ENCODE results near the gene DIAPH3. TPM values are rescaled to one million over a fixed set of nuclear protein-coding genes. Genes with fewer than 3 reads are reported as not detected.

DIAPH3 gene
- total RNA-seq, 4 donors from 2014 or later = 1.4 to 13.2 (median 2.6) TPM

DNA sequence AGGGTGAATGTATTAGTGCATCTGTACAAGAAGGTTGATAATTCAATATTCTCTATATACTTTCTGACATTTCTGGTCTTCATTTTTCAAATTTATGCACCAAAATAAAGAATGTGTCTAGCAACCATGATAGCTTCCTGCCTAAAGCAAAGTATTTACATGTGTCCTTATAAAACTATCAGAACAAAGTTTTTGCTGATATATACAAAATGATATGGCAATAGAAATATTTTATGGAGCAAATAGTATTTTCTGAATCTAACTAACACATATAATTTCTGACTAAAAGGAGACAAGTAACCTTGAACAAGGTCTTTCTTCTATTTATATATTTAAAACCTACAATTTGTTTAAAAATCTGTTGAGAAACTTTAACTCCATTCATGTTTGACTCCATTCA, 184.9 kb downstream of the DIAPH3 start:
- TF ChIP-seq POLR2A (IDR thresholded peaks at IDR 0.05) = no peak
- TF ChIP-seq, protein P1, sequence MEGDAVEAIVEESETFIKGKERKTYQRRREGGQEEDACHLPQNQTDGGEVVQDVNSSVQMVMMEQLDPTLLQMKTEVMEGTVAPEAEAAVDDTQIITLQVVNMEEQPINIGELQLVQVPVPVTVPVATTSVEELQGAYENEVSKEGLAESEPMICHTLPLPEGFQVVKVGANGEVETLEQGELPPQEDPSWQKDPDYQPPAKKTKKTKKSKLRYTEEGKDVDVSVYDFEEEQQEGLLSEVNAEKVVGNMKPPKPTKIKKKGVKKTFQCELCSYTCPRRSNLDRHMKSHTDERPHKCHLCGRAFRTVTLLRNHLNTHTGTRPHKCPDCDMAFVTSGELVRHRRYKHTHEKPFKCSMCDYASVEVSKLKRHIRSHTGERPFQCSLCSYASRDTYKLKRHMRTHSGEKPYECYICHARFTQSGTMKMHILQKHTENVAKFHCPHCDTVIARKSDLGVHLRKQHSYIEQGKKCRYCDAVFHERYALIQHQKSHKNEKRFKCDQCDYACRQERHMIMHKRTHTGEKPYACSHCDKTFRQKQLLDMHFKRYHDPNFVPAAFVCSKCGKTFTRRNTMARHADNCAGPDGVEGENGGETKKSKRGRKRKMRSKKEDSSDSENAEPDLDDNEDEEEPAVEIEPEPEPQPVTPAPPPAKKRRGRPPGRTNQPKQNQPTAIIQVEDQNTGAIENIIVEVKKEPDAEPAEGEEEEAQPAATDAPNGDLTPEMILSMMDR (IDR thresholded peaks at IDR 0.05) = no peak

DNA sequence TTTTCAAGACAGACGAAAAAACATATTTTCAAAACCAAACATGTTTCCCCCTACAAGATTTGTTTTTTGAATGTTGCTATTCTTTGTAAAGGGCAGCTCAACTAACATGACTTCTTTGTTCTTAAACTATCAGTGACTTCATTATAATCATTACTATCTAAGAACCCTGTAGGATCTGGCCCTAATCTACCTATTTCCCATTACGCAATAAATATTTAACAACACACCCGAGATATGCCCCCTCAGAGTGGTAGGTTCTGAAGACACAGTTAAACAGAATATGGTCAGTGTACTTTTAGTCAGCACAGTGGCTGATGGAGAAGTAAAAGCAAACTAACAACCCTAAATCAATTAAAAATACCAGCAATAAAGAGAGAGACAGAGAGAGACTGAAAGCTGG, 186.9 kb downstream of the DIAPH3 start:
- TF ChIP-seq, protein P1 (IDR thresholded peaks at IDR 0.05) = no peak
- TF ChIP-seq POLR2A (IDR thresholded peaks at IDR 0.05) = no peak
- Histone ChIP-seq H3K4me3 (no peak overlapping the region), H3K9me3 (no peaks in the 10 kb centered on the region)

More for the DNA sequence above, 184.9 kb downstream of the DIAPH3 start:
- Histone ChIP-seq H3K4me3 (no peak overlapping the region), H3K4me1 (peaks cover 0 to 7% (median 0%) of the 10 kb centered on the region in 4 donors), H3K9me3 (no peaks in the 10 kb centered on the region), H3K27me3 (no peaks in the 10 kb centered on the region), H3K27ac (no peak overlapping the region), H3K36me3 (no peaks in the 10 kb centered on the region)
- no peak for DNase-seq

DNA sequence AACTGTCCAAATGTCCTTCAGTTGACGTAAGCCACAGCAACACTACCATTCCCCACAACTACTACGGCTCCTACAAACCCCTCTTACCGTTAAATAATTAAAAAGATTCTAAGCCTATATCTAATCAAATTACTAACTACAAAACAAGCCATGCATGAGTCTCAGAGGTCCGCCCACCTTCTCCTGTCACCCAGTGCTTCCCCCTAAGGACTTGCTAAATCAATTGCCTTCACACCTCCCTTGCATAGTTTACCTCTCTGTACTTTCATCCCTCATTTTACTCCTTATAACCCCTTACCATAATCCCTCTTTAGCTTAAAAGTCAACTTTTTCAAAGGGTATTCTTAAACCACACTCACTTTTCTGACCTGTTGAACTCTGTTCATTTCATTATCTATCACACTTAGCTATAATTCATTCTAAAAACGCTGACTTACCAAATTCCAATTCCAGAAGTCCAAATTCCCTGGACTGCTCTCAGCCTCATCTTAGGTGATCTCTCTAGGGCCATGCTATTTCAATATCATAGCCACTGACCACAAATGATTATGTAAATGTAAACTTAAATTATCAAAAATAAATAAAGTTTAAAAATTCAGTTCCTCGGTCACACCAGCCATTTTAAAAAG, 187.8 kb downstream of the DIAPH3 start:
- no peaks in the 10 kb centered on the region for H3K27me3 ChIP-seq
- TF ChIP-seq, protein P1 (IDR thresholded peaks at IDR 0.05) = no peak
- TF ChIP-seq POLR2A (IDR thresholded peaks at IDR 0.05) = no peak
- DNase-seq = no peak

More for the DNA sequence above, 186.9 kb downstream of the DIAPH3 start:
- no peaks in the 10 kb centered on the region for H3K36me3 ChIP-seq
- H3K27me3 ChIP-seq = no peaks in the 10 kb centered on the region
- H3K27ac ChIP-seq = no peak overlapping the region
- peaks cover 0 to 7% (median 0%) of the 10 kb centered on the region in 4 donors for H3K4me1 ChIP-seq
- no peak for DNase-seq

DNA sequence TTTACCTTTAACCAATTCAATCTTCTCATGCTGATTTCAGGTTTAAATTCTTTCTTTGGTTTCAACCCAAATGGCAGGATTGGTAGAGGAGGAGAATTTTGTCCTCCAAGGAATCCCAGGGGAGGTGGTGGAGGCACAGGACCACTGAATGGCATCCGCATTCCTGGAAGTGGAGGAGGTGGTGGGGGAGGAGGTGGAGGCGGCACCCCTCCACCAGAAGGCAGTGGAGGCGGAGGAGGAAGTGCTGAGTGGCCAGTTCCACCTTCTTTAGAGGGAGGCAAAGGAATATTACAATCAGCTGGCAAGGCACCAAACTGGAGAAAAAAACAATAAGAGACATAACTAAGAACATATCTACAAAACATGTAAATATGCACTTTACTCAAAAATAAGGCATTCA, 192.9 kb downstream of the DIAPH3 start:
- H3K4me3 ChIP-seq = no peak overlapping the region
- no peaks in the 10 kb centered on the region for H3K27me3 ChIP-seq
- no peak for TF ChIP-seq POLR2A (IDR thresholded peaks at IDR 0.05)
- TF ChIP-seq, protein P1 (IDR thresholded peaks at IDR 0.05) = no peak
- H3K9me3 ChIP-seq = no peaks in the 10 kb centered on the region
- H3K27ac ChIP-seq = no peak overlapping the region
- peaks cover 0 to 5% (median 0%) of the 10 kb centered on the region in 4 donors for H3K4me1 ChIP-seq
- DNase-seq = no peak
- H3K36me3 ChIP-seq = no peaks in the 10 kb centered on the region

More for the DNA sequence above, 187.8 kb downstream of the DIAPH3 start:
- Histone ChIP-seq H3K4me3 (no peak overlapping the region), H3K9me3 (no peaks in the 10 kb centered on the region), H3K4me1 (peaks cover 0 to 7% (median 0%) of the 10 kb centered on the region in 4 donors), H3K27ac (no peak overlapping the region), H3K36me3 (no peaks in the 10 kb centered on the region)

DNA sequence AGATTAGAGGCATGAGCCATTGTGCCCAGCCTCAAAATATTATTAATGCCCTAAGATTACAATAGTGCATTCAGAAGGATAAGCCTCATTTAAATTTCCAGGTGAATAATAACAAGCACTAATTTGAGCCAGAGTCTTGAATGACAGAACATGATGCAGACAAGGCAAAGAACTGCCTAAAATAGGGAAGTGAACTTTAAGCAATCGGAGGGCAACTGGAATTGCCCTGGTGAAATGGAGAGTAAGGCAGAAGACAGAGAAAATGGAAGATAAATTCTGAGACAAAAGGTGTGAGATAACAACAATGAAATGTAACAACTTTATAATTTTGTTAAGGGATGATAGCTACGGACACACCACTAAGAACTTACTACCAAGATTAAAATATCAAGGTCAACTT, 199.9 kb downstream of the DIAPH3 start:
- Histone ChIP-seq H3K4me1 (no peaks in the 10 kb centered on the region), H3K4me3 (no peak overlapping the region), H3K9me3 (no peaks in the 10 kb centered on the region), H3K27me3 (no peaks in the 10 kb centered on the region), H3K36me3 (no peaks in the 10 kb centered on the region), H3K27ac (no peak overlapping the region)
- no peak for TF ChIP-seq POLR2A (IDR thresholded peaks at IDR 0.05)
- TF ChIP-seq, protein P1 (IDR thresholded peaks at IDR 0.05) = no peak
- DNase-seq = no peak
